DND-41 (cell line): ENCODE data around the gene KCNT1.

Experiments
- CTCF ChIP-seq: IDR thresholded peaks from 2 replicates; pipeline ENCODE4 v1.5.1; 2012; ENCODE audit warnings: borderline replicate concordance, low read length, moderate library complexity, mild to moderate bottlenecking; ENCODE audit not compliant: poor library complexity, severe bottlenecking; ENCODE audit errors: extremely low read depth
- EZH2 ChIP-seq: IDR thresholded peaks from 3 replicates; pipeline ENCODE4 v1.6.1; 2012; ENCODE audit warnings: borderline replicate concordance, low read depth, mild to moderate bottlenecking, moderate library complexity, low read length, inconsistent platforms; ENCODE audit not compliant: severe bottlenecking

- TF ChIP-seq CTCF (no peak), EZH2 (no peak)
Measured at GRCh38 chr9:135821116-135821515, 119.1 kb downstream of the KCNT1 start.
